Natural killer cell treated with Interleukin-12 subunit alpha and Interleukin-12 subunit beta and Interleukin-15 and Interleukin-18, amount 100 ng/mL, for 72 hours (primary cell): Measurements from ENCODE around the gene PTPRT. TPM values are rescaled to one million over a fixed set of nuclear protein-coding genes. Genes with fewer than 3 reads are reported as not detected.

ENCODE experiments used
- ATAC-seq, 2 donors: fragments of 150-1000 bp; cut with Tn5 transposase in 1 of 2; sonication (Bioruptor Pico), chemical (Tn5 transposase) in 1 of 2; 2 replicates each; pipeline ENCODE4 v1.10.0; 2021
- DNase-seq: peaks from one replicate; pipeline ENCODE4 v3.0.0; 2022; ENCODE audit warnings: low spot score
- H3K27ac Mint-ChIP-seq, 2 donors: 1 replicate in 1 of 2; 2 replicates in 1 of 2; pipeline ENCODE4 v1.8.0; 2022; ENCODE audit warnings: mixed read lengths in 2 of 2, mild to moderate bottlenecking in 1 of 2, moderate library complexity in 1 of 2
- H3K27me3 Mint-ChIP-seq, 2 donors: 1 replicate in 1 of 2; 2 replicates in 1 of 2; pipeline ENCODE4 v1.8.0; 2022; ENCODE audit warnings: mixed read lengths in 2 of 2
- H3K36me3 Mint-ChIP-seq: one replicate; pipeline ENCODE4 v1.8.0; 2022; ENCODE audit warnings: mixed read lengths
- H3K4me1 Mint-ChIP-seq, 2 donors: 1 replicate in 1 of 2; 2 replicates in 1 of 2; pipeline ENCODE4 v1.8.0; 2022; ENCODE audit warnings: low read depth in 2 of 2, mixed read lengths in 2 of 2, mild to moderate bottlenecking in 1 of 2
- H3K4me3 Mint-ChIP-seq: one replicate; pipeline ENCODE4 v1.8.0; 2022; ENCODE audit warnings: mixed read lengths
- H3K9me3 Mint-ChIP-seq: 2 replicates; pipeline ENCODE4 v1.8.0; 2022; ENCODE audit warnings: mixed read lengths
- total RNA-seq, 2 donors: library from RNA; stranded (reverse); gene quantifications; one replicate each; pipeline ENCODE4 v1.2.3, GENCODE V29; 2022

Gene PTPRT
- total RNA-seq, 2 donors from 2014 or later, result not detected

DNA sequence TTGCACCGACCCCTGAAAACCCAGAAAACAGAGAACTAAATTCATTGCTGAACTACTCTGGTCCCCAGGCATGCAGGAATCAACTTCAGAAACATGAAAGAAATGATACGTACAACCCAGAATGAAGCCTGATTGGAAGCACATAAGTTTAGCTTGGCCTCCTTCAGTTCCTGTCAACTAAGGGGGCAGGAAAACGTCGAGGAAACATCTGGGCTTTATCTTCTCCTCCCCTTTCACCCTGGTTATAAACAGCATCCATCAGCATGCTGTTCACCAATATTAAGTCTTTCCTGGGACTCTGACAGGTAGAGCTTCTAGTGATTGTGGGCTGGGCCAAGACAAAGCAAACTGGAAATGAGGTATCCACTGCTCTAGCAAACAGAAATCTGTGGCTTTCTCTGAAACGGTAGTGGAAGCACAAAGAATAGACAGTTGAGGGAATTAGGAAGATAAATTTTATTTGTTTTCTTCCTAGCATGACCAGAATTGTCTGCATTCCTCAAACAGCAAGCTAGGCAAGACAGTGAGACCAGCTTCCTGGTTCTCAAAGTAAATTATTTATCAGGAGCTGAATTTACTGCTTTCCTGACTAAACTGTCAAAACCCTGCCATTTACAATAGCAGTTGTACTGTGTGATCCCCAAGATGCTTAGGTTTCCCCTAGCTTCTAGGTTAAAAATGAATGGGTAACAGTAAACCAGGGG, 134.4 kb downstream of the PTPRT start:
- ATAC-seq, result no peak
- Mint-ChIP-seq H3K27ac (no peak overlapping the region), H3K27me3 (peaks cover 1 to 2% of the 10 kb centered on the region in 2 donors), H3K36me3 (no peaks in the 10 kb centered on the region), H3K4me3 (no peak overlapping the region), H3K4me1 (no peaks in the 10 kb centered on the region), H3K9me3 (no peaks in the 10 kb centered on the region)
- DNase-seq, result no peak

GRCh38 chr20:43052532-43052931, 137.2 kb downstream of the PTPRT start:
- Mint-ChIP-seq H3K36me3 (no peaks in the 10 kb centered on the region), H3K4me1 (no peaks in the 10 kb centered on the region), H3K9me3 (no peaks in the 10 kb centered on the region), H3K27me3 (peaks cover 0 to 2% of the 10 kb centered on the region in 2 donors), H3K4me3 (no peak overlapping the region), H3K27ac (no peak overlapping the region)
- DNase-seq, result no peak
- ATAC-seq, result no peak

- no peaks in the 10 kb centered on the region for H3K36me3 Mint-ChIP-seq
- H3K27ac Mint-ChIP-seq, result no peak overlapping the region
- ATAC-seq (no peak), DNase-seq (no peak)
- H3K4me1 Mint-ChIP-seq, result no peaks in the 10 kb centered on the region
- peaks cover 3 to 8% of the 10 kb centered on the region in 2 donors for H3K27me3 Mint-ChIP-seq
- H3K9me3 Mint-ChIP-seq, result peaks cover 3% of the 10 kb centered on the region
- no peak overlapping the region for H3K4me3 Mint-ChIP-seq
Observed at GRCh38 chr20:43046966-43047365, 142.7 kb downstream of the PTPRT start.

DNA sequence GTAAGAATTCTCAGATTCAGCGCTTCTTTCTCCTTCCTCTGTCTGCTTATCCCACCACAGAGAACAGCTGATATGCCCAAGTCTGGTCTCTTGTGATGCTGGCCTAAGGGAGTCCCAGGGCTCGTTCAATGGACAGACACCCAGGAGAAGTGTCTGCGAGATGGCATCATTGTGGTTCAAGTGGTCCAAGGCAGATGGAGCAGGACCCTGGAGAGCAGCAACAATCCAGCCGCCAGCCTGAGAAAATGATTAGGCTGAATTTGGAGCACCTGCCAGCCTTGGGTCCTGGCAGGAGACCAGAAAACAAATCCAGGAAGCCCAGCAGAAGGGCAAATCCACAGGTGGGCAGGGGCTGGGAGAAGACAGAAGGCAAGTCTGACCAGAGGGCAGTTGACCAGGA, 145.8 kb downstream of the PTPRT start:
- peaks cover 3 to 26% of the 10 kb centered on the region in 2 donors for H3K27me3 Mint-ChIP-seq
- peaks cover 7% of the 10 kb centered on the region for H3K9me3 Mint-ChIP-seq
- H3K36me3 Mint-ChIP-seq, result no peaks in the 10 kb centered on the region
- DNase-seq (no peak), ATAC-seq (no peak)
- no peak overlapping the region for H3K4me3 Mint-ChIP-seq
- no peak overlapping the region for H3K27ac Mint-ChIP-seq
- H3K4me1 Mint-ChIP-seq, result no peaks in the 10 kb centered on the region

DNA sequence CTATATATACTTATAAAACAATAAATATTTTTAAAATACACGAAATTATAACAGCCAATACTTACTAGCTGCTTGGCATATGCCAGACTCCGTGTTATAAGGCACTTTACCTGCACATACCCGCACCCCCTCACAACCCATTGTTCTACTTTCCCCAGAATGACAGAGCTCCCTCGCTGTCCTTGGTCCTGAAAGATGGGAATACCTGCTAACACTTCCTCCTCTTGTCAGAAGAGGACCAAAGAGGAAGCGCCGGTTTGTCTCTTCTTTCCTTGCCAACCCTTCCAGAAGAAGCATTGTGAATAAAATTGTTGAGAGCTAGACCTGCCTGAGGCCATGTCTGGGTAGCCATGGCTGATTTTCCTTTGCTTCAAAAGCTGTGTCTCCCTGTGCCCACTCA, 149.3 kb downstream of the PTPRT start:
- Mint-ChIP-seq H3K4me3 (no peak overlapping the region), H3K36me3 (no peaks in the 10 kb centered on the region), H3K4me1 (no peaks in the 10 kb centered on the region), H3K27me3 (peaks cover 3 to 27% of the 10 kb centered on the region in 2 donors), H3K9me3 (peaks cover 7% of the 10 kb centered on the region), H3K27ac (no peak overlapping the region)
- no peak for ATAC-seq
- DNase-seq, result no peak

GRCh38 chr20:43037605-43038309, 151.9 kb downstream of the PTPRT start:
- Mint-ChIP-seq H3K27ac (no peak overlapping the region), H3K4me1 (no peaks in the 10 kb centered on the region), H3K27me3 (peaks cover 5 to 23% of the 10 kb centered on the region in 2 donors), H3K36me3 (no peaks in the 10 kb centered on the region), H3K4me3 (no peak overlapping the region), H3K9me3 (peaks cover 5% of the 10 kb centered on the region)
- ATAC-seq (no peak), DNase-seq (no peak)

DNA sequence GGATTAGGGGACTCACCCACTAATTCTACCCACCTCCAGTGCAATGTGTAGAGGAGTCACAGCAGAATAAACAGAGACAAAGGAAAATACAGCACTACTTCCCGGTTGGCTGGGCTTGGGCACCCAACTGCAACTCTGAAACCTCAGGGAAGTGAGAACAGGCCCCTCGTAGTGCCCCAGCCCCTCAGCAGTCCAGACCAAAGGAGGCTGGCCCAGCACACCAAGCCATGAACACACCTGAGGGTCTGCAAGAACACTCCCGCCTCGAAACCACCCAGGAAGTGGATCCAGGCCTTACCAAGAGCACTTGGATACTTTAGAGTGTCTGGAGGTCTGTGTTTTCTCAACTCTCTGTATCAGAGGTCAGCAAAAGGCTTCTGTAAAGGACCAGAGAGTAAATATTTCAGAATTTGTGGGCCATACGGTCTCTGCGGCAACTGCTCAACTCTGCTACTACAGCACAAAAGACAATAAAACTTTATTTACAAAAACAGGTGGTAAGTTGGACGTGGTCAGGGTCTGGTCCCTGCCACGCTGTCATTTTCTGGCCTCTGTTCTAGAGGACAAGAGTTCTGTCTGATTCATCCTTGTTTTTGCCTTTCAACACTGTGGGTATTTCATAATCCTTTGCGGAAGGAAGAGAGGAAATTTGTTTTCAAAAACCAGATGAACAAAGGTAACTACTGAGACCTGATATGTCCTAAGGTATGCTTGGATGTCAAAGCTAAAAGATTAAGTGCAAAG, 154.6 kb downstream of the PTPRT start:
- H3K27ac Mint-ChIP-seq, result no peak overlapping the region
- DNase-seq, result no peak

DNA sequence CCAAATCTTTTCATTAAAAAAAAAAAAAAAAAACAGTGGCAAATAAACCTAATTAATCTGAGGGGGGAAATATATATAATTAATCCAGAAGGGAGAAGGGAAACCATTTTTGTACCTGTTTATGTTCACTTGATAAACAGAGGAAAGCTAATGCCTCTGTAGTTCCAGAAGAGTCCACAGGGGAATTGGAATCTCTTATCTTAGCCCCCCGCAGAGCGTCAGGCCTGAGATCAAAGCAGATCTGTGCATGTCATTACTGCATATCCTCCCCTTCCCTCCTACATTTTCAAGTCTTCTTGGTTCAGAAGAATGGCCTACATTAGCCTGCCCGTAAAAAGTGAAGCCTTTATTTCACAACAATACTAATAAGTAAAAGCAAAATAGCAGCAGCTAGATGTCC, 157.2 kb downstream of the PTPRT start:
- Mint-ChIP-seq H3K27ac (no peak overlapping the region), H3K9me3 (no peaks in the 10 kb centered on the region), H3K4me1 (no peaks in the 10 kb centered on the region), H3K27me3 (peaks cover 4 to 8% of the 10 kb centered on the region in 2 donors), H3K4me3 (no peak overlapping the region), H3K36me3 (no peaks in the 10 kb centered on the region)
- ATAC-seq, result no peak
- DNase-seq, result no peak

More for the DNA sequence above, 154.6 kb downstream of the PTPRT start:
- no peaks in the 10 kb centered on the region for H3K4me1 Mint-ChIP-seq
- ATAC-seq, result no peak
- no peak overlapping the region for H3K4me3 Mint-ChIP-seq
- no peaks in the 10 kb centered on the region for H3K36me3 Mint-ChIP-seq
- peaks cover 4 to 19% of the 10 kb centered on the region in 2 donors for H3K27me3 Mint-ChIP-seq
- H3K9me3 Mint-ChIP-seq, result no peaks in the 10 kb centered on the region

GRCh38 chr20:43029176-43029575, 160.5 kb downstream of the PTPRT start:
- no peaks in the 10 kb centered on the region for H3K9me3 Mint-ChIP-seq
- ATAC-seq (no peak), DNase-seq (no peak)
- H3K36me3 Mint-ChIP-seq, result no peaks in the 10 kb centered on the region
- H3K4me3 Mint-ChIP-seq, result no peak overlapping the region
- H3K27me3 Mint-ChIP-seq, result peaks cover 4 to 13% of the 10 kb centered on the region in 2 donors
- no peak overlapping the region for H3K27ac Mint-ChIP-seq
- H3K4me1 Mint-ChIP-seq, result no peaks in the 10 kb centered on the region

- Mint-ChIP-seq H3K9me3 (no peaks in the 10 kb centered on the region), H3K27ac (no peak overlapping the region), H3K36me3 (no peaks in the 10 kb centered on the region), H3K4me1 (no peaks in the 10 kb centered on the region), H3K4me3 (no peak overlapping the region), H3K27me3 (peaks cover 6 to 13% of the 10 kb centered on the region in 2 donors)
- ATAC-seq (no peak), DNase-seq (no peak)
Observed at GRCh38 chr20:43028470-43028869, 161.2 kb downstream of the PTPRT start.

GRCh38 chr20:43023836-43024235, 165.9 kb downstream of the PTPRT start:
- H3K4me3 Mint-ChIP-seq, result no peak overlapping the region
- H3K36me3 Mint-ChIP-seq, result no peaks in the 10 kb centered on the region
- no peaks in the 10 kb centered on the region for H3K4me1 Mint-ChIP-seq
- H3K27me3 Mint-ChIP-seq, result peaks cover 2 to 5% of the 10 kb centered on the region in 2 donors
- DNase-seq, result no peak
- no peak overlapping the region for H3K27ac Mint-ChIP-seq
- H3K9me3 Mint-ChIP-seq, result no peaks in the 10 kb centered on the region
- no peak for ATAC-seq

DNA sequence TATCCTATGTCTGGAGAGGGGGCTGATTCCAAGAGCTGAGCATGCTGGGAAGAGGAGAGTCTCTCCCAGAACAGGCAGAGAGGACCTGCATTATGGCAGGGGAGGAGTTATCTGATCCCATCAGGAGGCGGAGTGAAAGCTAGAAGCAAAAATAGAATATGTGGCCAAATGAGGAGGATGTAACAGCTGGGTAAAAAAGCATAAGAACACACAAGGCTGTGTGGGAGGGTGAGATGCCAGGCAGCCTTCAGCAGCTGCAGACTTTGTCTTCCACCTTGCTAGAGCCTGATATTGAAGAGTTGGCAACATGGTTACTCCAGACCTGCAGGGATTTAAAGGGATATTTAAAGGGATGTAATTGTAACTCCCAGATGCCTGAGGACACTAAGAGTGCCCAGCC, 167.1 kb downstream of the PTPRT start:
- no peaks in the 10 kb centered on the region for H3K9me3 Mint-ChIP-seq

DNA sequence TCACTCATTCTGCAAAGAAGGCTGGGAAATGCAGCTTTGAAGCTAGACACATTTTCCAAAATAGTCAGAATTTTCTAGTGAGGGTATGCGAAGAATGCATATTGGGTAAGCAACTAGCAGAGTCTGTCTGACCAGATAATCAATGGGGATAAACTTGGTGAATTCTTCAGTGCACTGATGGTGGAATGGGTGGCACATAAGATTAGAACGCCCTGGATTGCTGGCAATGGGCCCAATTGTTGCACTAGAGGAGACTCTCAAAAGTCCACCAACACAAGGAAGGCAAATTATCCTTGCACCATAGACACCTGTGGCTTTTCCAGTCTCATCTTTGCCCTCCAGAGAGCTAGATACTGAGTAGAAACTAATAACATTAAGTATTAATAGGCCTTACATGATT, 167.6 kb downstream of the PTPRT start:
- no peak for ATAC-seq
- Mint-ChIP-seq H3K36me3 (no peaks in the 10 kb centered on the region), H3K27me3 (peaks cover 5 to 8% of the 10 kb centered on the region in 2 donors), H3K9me3 (no peaks in the 10 kb centered on the region), H3K4me3 (no peak overlapping the region), H3K4me1 (no peaks in the 10 kb centered on the region), H3K27ac (no peak overlapping the region)
- no peak for DNase-seq

More for the DNA sequence above, 167.1 kb downstream of the PTPRT start:
- peaks cover 3 to 5% of the 10 kb centered on the region in 2 donors for H3K27me3 Mint-ChIP-seq
- no peaks in the 10 kb centered on the region for H3K4me1 Mint-ChIP-seq
- no peak overlapping the region for H3K27ac Mint-ChIP-seq
- DNase-seq, result no peak
- peak in 1 of 2 donors; percentile 11 for ATAC-seq
- no peak overlapping the region for H3K4me3 Mint-ChIP-seq
- no peaks in the 10 kb centered on the region for H3K36me3 Mint-ChIP-seq
